ENCODE results near the gene THAP3. TPM values are rescaled to one million over a fixed set of nuclear protein-coding genes. Genes with fewer than 3 reads are reported as not detected.

THAP3 gene, protein sequence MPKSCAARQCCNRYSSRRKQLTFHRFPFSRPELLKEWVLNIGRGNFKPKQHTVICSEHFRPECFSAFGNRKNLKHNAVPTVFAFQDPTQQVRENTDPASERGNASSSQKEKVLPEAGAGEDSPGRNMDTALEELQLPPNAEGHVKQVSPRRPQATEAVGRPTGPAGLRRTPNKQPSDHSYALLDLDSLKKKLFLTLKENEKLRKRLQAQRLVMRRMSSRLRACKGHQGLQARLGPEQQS
- total RNA-seq: 10 to 100 TPM; 20.3 to 28.2 (median 28.1) TPM

DNA sequence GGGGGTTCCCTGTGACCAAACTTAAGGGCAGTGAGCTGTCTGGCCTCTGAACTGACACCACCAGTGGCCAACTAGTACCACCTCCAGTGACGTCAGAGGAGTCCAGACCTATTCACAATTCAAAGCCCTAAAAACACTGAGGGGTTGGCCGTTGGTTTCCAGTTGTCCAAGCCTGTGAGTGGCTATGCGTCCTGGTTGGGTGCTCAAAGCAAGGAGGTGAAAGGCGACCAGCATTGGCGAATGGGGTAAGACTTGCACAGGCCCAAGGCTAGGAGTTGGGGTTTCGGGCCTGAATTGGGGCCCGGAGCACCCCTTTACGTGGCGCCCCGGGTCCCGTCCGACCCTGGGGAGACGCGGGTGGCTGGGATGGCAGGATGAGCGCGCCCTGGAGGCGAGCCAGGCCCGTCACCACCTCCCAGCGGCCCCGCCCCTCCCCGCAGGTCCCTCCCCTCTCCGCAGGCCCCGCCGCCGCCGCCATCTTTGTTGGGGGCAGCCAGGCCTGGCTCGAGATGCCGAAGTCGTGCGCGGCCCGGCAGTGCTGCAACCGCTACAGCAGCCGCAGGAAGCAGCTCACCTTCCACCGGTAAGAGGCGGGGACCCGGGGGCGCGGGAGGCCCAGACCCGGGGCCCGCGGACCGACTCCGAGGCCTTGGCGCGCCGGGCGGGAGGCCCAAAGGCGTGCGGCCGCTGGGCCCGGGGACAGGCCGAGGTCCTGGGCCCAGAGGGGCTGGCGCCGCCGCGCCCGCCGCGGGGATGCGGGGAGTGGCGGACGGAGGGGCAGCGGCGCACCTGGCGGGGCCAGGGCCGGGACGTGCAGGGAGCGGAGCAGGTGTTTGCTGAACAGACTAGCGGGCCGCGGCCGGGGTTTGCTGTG lies at the start of gene THAP3:
Gene THAP3, plus strand, starts transcription at position 159 of the 874 bp plus-strand sequence. Its CDS starts 351 bp downstream, at position 510.
- peak; percentile 76 to 90 for DNase-seq (ENCODE audit: low spot score in 2 of 2)
- H3K4me1 ChIP-seq: peaks cover 5 to 26% of the 10 kb centered on the region in 2 donors
- intact Hi-C loops (cut with DNase I; ENCODE audit: low total_unique reads): loop anchor here (10.0 kb wide), 1 partner anchor 70 kb away; the partner anchor contains the start of genes NOL9 and TAS1R1
- peak within 1 kb of the TSS; percentile 75 to 97 (median 80) for H3K4me3 ChIP-seq
- H3K27ac ChIP-seq: peak within 1 kb of the TSS; percentile 92 to 95
- TF ChIP-seq, protein P1, sequence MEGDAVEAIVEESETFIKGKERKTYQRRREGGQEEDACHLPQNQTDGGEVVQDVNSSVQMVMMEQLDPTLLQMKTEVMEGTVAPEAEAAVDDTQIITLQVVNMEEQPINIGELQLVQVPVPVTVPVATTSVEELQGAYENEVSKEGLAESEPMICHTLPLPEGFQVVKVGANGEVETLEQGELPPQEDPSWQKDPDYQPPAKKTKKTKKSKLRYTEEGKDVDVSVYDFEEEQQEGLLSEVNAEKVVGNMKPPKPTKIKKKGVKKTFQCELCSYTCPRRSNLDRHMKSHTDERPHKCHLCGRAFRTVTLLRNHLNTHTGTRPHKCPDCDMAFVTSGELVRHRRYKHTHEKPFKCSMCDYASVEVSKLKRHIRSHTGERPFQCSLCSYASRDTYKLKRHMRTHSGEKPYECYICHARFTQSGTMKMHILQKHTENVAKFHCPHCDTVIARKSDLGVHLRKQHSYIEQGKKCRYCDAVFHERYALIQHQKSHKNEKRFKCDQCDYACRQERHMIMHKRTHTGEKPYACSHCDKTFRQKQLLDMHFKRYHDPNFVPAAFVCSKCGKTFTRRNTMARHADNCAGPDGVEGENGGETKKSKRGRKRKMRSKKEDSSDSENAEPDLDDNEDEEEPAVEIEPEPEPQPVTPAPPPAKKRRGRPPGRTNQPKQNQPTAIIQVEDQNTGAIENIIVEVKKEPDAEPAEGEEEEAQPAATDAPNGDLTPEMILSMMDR (IDR thresholded peaks at IDR 0.05): no peak
- TF ChIP-seq POLR2AphosphoS5 (IDR thresholded peaks at IDR 0.05) (peak in 1 of 3 donors; percentile 21), POLR2A (IDR thresholded peaks at IDR 0.05) (no peak)
- peaks cover 5% of the 10 kb centered on the region for H3K36me3 ChIP-seq
- no peaks in the 10 kb centered on the region for H3K9me3 ChIP-seq
- no peaks in the 10 kb centered on the region for H3K27me3 ChIP-seq

DNA sequence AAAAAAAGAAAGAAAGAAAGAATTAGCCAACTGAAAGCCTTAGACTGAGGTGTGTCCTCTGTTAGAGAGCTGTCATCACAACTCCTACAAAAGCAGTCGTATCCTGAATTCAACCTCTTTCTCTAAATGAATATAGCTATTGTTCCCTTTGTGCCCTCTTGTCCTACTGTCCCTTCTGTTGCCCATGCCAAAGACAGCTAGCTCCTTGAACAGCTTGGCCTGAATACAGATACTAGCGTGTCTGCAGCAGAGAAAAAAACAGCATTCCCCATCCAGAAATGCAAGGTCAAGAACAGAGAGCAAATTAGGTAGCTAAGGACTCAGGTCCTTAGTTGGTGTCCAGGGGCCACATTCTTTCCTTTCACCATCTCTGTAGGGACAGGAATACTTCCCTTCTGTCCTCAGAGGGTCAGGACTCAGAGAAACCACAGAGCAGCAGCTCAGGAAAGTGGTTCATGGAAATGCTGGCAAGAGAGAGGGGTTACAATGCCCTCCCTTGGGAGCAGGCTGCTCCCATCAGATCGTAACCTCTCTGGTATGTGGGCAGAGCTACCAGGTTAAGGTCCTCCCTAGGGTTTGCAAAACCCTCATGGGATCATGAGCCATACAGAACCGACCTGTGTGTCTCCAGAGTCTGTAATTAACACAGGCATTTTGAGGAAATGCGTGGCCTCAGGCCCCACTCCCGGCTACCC lies 46.7 kb upstream of the THAP3 start:
- H3K36me3 ChIP-seq: no peaks in the 10 kb centered on the region
- peaks cover 6 to 32% of the 10 kb centered on the region in 2 donors for H3K4me1 ChIP-seq
- H3K27me3 ChIP-seq: no peaks in the 10 kb centered on the region
- peak in 1 of 2 donors; percentile 70 for DNase-seq (ENCODE audit: low spot score in 2 of 2)
- no peak for TF ChIP-seq POLR2A (IDR thresholded peaks at IDR 0.05)
- TF ChIP-seq POLR2AphosphoS5 (IDR thresholded peaks at IDR 0.05): peak in 1 of 3 donors; percentile 34
- no peaks in the 10 kb centered on the region for H3K9me3 ChIP-seq
- intact Hi-C loops (cut with DNase I; ENCODE audit: low total_unique reads): no loop called here
- no peak overlapping the region for H3K4me3 ChIP-seq
- peak overlapping the region; percentile 97 to 98 for H3K27ac ChIP-seq

DNA sequence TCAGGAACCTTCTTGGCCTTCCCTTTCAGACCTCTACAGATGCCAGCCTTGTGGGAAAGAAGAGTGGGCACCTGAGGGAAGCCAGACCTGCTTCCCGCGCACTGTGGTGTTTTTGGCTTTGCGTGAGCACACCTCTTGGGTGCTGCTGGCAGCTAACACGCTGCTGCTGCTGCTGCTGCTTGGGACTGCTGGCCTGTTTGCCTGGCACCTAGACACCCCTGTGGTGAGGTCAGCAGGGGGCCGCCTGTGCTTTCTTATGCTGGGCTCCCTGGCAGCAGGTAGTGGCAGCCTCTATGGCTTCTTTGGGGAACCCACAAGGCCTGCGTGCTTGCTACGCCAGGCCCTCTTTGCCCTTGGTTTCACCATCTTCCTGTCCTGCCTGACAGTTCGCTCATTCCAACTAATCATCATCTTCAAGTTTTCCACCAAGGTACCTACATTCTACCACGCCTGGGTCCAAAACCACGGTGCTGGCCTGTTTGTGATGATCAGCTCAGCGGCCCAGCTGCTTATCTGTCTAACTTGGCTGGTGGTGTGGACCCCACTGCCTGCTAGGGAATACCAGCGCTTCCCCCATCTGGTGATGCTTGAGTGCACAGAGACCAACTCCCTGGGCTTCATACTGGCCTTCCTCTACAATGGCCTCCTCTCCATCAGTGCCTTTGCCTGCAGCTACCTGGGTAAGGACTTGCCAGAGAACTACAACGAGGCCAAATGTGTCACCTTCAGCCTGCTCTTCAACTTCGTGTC lies 45.9 kb upstream of the THAP3 start:
- Histone ChIP-seq H3K9me3 (no peaks in the 10 kb centered on the region), H3K36me3 (no peaks in the 10 kb centered on the region), H3K27ac (peak overlapping the region; percentile 97 to 98), H3K27me3 (no peaks in the 10 kb centered on the region), H3K4me1 (peaks cover 6 to 32% of the 10 kb centered on the region in 2 donors), H3K4me3 (peak overlapping the region in 2 of 3 donors; percentile 95)
- TF ChIP-seq, protein P1 (IDR thresholded peaks at IDR 0.05): no peak
- TF ChIP-seq POLR2AphosphoS5 (IDR thresholded peaks at IDR 0.05): no peak
- TF ChIP-seq POLR2A (IDR thresholded peaks at IDR 0.05): no peak
- no peak for DNase-seq (ENCODE audit: low spot score in 2 of 2)
- intact Hi-C loops (cut with DNase I; ENCODE audit: low total_unique reads): no loop called here

DNA sequence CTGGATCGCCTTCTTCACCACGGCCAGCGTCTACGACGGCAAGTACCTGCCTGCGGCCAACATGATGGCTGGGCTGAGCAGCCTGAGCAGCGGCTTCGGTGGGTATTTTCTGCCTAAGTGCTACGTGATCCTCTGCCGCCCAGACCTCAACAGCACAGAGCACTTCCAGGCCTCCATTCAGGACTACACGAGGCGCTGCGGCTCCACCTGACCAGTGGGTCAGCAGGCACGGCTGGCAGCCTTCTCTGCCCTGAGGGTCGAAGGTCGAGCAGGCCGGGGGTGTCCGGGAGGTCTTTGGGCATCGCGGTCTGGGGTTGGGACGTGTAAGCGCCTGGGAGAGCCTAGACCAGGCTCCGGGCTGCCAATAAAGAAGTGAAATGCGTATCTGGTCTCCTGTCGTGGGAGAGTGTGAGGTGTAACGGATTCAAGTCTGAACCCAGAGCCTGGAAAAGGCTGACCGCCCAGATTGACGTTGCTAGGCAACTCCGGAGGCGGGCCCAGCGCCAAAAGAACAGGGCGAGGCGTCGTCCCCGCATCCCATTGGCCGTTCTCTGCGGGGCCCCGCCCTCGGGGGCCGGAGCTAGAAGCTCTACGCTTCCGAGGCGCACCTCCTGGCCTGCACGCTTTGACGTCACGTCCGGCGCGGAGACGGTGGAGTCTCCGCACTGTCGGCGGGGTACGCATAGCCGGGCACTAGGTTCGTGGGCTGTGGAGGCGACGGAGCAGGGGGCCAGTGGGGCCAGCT lies 45.1 kb upstream of the THAP3 start, which contains the start of gene ZBTB48:
Gene ZBTB48, plus strand, starts transcription at position 621 of the 745 bp plus-strand sequence. CDS start 616 bp downstream, outside the sequence.
- peak within 1 kb of the TSS; percentile 86 to 95 (median 95) for H3K4me3 ChIP-seq
- H3K4me1 ChIP-seq: peaks cover 6 to 32% of the 10 kb centered on the region in 2 donors
- H3K9me3 ChIP-seq: no peaks in the 10 kb centered on the region
- DNase-seq (ENCODE audit: low spot score in 2 of 2): peak; percentile 99 to 100
- no peaks in the 10 kb centered on the region for H3K27me3 ChIP-seq
- no peaks in the 10 kb centered on the region for H3K36me3 ChIP-seq
- intact Hi-C loops (cut with DNase I; ENCODE audit: low total_unique reads): no loop called here
- peak within 1 kb of the TSS; percentile 97 to 98 for H3K27ac ChIP-seq
- TF ChIP-seq POLR2AphosphoS5 (IDR thresholded peaks at IDR 0.05): peak; percentile 90 to 99 (median 96)
- TF ChIP-seq, protein P1 (IDR thresholded peaks at IDR 0.05): no peak
- TF ChIP-seq POLR2A (IDR thresholded peaks at IDR 0.05): peak; percentile 94
